Renal pelvis (tissue), 4 donors: ENCODE results near the gene ECHDC3. TPM values are rescaled to one million over a fixed set of nuclear protein-coding genes. Genes with fewer than 3 reads are reported as not detected.
"Not testable (repeated sequence)": the region's sequence is repeated elsewhere in the genome, so short reads cannot be mapped to it uniquely, and the experiment has no call there.

Source experiments
- DNase-seq: peaks from one replicate; pipeline ENCODE4 v3.0.0-alpha.2; 2013
- polyA plus RNA-seq, 3 donors: library from polyadenylated mRNA; unstranded; fragments of 120-200 nt; gene quantifications; one replicate each; pipeline ENCODE4 v1.2.1, GENCODE V29; 2013; ENCODE audit not compliant: insufficient read length in 3 of 3

Gene ECHDC3
- polyA plus RNA-seq, 3 donors = 11.4 to 19.4 (median 13.1) TPM

- no peak for DNase-seq
These were observed 28.9 kb upstream of the ECHDC3 start for GRCh38 chr10:11713186-11713743.

DNA sequence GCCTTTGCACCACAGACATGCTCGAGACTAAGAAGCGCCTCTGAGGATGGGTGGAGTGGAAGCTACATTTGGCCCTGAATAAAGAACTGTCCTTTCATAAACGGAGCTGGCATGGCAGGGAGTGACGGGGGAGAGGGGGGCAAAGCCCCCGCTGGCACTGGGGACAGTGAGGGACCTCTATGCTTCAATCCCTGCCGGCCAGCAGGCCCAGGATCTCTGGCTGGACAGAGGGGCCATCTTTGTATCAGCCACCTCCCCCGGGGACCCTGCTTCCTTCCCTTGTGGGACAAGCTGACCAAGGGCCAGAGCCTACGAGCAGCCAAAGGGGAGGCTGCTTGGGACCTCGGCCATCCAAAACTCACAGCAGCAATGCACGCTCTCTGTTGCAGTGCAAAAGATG, 28.2 kb upstream of the ECHDC3 start:
- DNase-seq = no peak

- DNase-seq = no peak
These were observed 27.3 kb upstream of the ECHDC3 start for GRCh38 chr10:11714750-11715365.

GRCh38 chr10:11715815-11716494, 26.2 kb upstream of the ECHDC3 start:
- DNase-seq = no peak

GRCh38 chr10:11716686-11717085, 25.5 kb upstream of the ECHDC3 start:
- no peak for DNase-seq

DNA sequence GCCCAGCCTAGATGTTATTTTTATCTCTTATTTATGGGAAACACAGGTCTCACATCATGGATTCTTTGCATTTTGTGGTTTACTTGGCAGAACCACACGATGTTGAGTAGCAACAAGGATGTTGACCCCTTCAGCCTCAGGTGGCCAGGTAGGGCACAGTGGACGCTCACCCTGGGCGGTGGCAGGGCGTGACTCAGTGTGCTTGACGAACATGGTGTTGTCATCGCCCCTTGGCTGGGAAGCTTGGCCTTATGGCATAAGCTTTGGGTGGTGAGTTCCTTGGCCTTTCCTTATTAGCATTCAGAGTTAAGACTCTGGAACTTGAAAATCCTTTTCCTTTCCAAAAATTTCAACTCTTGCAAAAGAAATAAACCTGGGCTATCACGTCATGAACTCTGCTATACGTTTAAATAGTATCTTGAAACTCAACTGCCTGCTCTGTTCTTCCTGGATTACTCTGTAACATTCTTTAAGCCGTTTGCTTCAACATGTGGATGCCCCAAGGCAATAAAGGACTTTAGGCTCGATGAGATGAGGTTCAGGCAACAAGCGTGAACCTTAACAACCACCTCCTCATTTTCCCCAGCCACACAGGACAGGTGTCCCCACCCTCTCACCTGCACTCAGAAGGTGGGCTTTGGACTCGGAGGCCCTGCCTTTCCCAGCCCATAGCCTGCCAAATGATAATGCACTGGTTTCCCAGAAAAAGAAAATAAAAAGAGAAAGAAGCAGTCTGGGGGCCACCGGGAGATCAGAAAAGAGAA, 22.5 kb upstream of the ECHDC3 start:
- no peak for DNase-seq

DNA sequence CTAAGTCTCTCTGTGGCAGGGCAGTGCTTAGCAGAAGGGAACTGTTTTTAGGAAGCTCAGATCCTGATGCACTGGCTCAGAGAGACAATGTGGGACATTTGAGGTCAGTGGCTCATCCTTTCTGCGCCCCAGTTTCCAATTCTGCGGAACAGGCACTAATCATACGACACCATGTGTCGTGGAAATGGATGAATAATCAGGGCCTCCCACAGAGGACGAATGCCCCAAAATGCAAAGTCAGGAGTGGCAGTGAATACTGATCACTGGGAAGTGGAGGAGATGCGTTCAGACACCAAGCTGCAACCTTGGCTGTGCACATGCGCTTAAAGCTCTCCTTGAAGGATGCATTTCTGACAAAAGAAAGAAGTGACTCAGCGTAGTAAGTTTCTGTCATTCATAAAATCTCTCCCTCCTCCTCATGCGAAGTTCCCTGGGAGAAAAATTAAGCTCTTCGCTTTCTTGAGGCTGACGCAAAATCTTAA, 21.9 kb upstream of the ECHDC3 start:
- no peak for DNase-seq

DNA sequence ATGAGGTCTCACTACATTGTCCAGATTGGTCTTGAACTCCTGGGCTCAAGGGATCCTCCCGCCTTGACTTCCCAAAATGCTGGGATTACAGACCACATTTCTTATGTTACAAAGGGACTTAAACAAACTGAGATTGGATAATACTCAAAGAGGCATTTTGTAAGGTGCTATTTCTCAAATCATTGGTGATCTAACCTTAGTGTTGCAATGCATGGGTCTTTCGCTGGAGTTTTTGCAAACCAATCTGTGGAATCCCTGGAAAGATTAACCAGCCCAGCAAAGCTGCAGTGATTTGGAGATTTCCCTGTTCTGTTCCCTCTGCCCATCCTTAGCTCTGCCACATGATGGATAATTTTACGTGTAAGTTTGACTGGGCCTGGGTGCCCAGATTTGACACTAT, 20.4 kb upstream of the ECHDC3 start:
- DNase-seq = no peak

DNA sequence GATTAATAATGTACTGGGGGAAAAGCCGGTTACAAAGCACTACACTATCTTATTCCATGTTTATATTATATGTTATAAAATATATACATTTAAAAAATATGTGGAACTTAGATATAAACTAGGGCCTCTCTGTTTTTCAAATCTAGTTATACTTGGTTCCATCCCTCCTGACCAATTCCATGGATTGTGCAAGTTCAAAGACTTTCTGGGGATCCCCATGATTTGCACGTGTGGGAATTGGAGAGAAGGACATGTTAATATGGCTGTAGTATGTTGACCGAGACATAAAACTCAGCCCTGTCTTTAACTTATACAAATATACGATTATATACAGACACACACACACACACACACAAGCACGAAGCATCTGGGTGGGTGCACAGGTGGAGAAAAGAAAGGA, 18.8 kb upstream of the ECHDC3 start:
- DNase-seq = no peak

DNA sequence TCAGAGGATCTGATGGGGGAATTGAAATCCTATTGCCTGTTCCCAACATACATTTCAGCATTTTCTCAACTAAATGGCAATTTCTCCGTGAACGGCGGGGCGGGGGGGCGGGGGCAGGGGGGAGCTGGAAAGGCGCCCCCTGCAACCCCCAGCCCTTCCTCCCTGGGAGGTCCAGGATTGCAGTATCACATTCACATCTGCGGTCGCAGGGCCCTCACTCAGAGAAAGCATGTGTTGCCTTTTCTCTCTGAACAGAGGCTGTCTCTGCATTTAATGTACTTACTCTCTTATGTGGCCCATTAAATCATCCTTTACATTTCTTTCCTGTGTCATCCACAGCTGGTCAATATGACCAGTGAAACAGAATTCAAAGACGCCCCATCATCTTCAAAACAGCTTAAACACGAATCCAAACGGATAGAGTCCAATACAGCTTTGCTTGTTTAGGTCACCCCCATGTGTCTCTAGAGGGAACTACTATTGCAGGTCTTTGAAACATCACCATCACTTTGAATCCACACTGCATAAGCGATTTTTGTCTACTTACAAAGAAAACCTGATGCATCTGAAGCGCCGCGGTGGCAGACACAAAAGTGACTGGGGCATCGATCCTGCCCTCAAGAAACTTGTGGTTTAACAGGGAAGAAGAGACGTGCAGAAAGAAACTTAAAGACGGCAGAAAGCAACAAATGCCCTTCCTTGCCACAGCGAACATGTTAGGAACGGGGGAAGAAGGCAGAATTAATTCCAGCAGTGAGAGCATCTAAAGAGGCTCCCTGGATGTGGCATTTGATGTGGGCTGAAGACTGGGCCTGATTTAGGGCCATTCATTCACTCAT, 17.0 kb upstream of the ECHDC3 start:
- peak; percentile 53 for DNase-seq

DNA sequence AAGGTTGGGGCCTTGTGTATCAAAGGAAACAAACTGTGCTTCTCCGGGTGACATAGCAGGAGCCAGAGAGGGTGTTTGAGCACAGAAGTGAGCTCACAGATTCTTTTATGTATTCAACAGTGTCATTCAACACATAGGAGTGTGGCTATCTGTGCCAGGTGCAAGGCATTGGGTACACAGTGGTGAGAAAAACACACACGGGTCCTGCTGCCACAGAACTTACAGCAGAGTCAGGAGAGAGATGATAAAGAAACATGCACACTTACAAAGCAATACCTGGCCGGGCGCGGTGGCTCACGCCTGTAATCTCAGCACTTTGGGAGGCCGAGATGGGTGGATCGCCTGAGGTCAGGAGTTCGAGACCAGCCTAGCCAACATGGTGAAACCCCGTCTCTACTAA, 16.3 kb upstream of the ECHDC3 start:
- DNase-seq = no peak

GRCh38 chr10:11727563-11727962, 14.6 kb upstream of the ECHDC3 start:
- no peak for DNase-seq

GRCh38 chr10:11728353-11728752, 13.8 kb upstream of the ECHDC3 start:
- no peak for DNase-seq

DNA sequence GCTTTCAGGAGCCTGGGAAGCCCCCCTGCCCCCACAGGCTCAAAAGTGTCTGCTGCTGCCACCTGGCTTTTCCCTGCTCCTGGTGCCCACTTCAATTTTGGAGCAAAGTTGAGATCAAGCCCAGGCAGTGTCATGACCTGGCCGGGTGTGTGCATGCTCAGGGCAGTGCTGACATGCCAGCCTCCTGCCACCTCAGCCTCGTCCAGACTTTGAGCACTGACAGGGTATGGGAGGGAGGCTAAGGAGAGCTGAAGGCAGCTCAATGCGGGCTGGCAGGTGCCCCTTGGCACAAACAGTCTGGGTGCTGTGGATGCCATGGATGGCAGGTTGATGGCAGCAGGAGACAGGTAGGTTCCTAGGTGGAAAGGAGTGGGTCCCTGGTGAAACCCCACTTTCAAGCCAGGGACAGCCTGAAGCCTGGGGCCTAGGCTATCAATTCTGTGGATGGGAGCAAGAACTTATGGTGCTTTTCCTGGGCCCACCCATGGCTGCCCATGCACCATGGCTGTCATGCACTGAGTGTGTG, 12.3 kb upstream of the ECHDC3 start:
- no peak for DNase-seq

- no peak for DNase-seq
These were observed 11.4 kb upstream of the ECHDC3 start for GRCh38 chr10:11730779-11731178.

- not testable (repeated sequence) for DNase-seq
These were observed 5.4 kb upstream of the ECHDC3 start for GRCh38 chr10:11736767-11737166.

DNA sequence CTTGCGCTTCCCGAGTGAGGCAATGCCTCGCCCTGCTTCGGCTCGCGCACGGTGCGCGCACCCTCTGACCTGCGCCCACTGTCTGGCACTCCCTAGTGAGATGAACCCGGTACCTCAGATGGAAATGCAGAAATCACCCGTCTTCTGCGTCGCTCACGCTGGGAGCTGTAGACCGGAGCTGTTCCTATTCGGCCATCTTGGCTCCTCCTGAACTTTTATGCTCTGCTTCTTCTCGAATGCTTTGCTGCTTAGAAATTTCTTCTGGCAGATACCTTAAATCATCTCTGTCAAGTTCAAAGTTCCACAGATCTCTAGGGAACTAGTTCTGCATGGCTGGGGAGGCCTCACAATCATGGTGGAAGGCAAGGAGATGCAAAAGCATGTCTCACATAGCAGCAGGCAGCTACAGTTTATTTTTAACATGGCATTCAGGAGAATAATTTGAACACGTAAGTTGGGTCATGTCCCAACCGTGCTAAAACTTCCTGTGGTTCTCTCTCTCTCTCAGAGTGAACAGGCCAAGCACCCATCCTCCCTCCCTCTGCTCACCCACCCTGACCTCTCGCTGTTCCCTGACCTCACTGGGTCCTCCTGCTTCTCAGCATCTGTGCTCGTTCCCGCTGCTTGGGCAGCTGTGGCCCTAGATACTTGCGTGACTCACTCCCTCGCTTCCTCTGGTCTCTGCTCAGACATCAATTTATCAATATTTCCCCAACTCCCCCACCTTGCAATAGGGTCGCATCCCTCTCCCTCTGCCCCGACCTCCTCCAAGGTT, 4.7 kb upstream of the ECHDC3 start:
- not testable (repeated sequence) for DNase-seq

- DNase-seq = no peak
These were observed 1.3 kb upstream of the ECHDC3 start for GRCh38 chr10:11740907-11741306.

- DNase-seq = no peak
These were observed 574 bp upstream of the ECHDC3 start for GRCh38 chr10:11741608-11742007.

DNA sequence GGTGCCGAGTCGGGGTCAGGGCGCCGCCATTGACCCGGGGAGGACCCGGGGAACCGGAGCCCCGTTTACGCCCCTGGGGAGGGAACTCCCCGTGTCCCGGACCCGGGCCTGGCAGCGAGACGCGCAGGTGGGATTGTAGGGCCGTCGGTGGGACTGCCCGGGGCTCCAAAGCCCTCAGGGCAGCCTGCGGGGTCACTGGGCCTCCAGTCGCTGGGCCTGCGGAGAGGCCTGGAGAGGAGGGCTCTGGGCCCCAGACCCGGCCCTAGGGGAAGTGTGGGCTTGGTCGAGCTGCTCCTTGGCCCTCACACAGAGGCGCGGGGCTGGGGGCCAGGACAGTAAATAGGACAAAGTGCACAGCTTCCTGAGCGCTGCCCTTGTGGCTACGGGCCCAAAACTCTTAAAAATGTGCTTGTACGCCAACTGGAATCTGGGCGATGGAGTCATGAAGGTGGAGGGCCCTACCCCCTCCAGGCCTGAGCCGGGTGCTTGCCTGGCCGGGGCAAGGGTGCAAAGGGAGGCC, 657 bp downstream of the ECHDC3 start:
- no peak for DNase-seq
